Caco-2 (cell line): ENCODE measurements around the gene KREMEN2. TPM values are rescaled to one million over a fixed set of nuclear protein-coding genes. Genes with fewer than 3 reads are reported as not detected.

Source experiments
- BruUV-seq: library from RNA; stranded (reverse); fragments of 400-500 nt; replicated peaks from 2 replicates; lab custom pipeline; 2021; lab: Mats Ljungman, UMichigan
- CTCF ChIA-PET: fragments of 300-600 bp; sonication (Branson Sonifier 250); formaldehyde crosslinking; loops from one replicate; lab custom pipeline; 2022; ENCODE audit warnings: antibody characterized with exemption; lab: Charles Lee
- POLR2A ChIA-PET: fragments of 300-600 bp; sonication (Branson Sonifier 250); formaldehyde crosslinking; loops from one replicate; lab custom pipeline; 2022; ENCODE audit warnings: antibody characterized with exemption; lab: Charles Lee
- DNase-seq, 2 experiments: peaks; one replicate each; pipeline versions ENCODE4 v3.0.0 to v3.0.0-alpha.2; 2020 to 2022
- H3K27me3 ChIP-seq: replicated peaks from 2 replicates; pipeline ENCODE4 v1.6.0; 2011; ENCODE audit warnings: low read length; ENCODE audit not compliant: control insufficient read depth, insufficient read depth
- H3K36me3 ChIP-seq: 2 replicates; pipeline ENCODE4 v1.5.1; 2011; ENCODE audit warnings: low read length; ENCODE audit not compliant: control insufficient read depth, insufficient read depth
- H3K4me1 ChIP-seq: fragments of 250-450 bp; sonication (Bioruptor Pico); 2 replicates; pipeline ENCODE4 v1.5.1; 2020; ENCODE audit warnings: mild to moderate bottlenecking
- H3K4me3 ChIP-seq: 2 replicates; pipeline ENCODE4 v1.5.1; 2011; ENCODE audit warnings: low read depth, mild to moderate bottlenecking, control low read depth, low read length
- H3K9me3 ChIP-seq: fragments of 250-450 bp; sonication (Bioruptor Pico); 2 replicates; pipeline ENCODE4 v1.5.1; 2020; ENCODE audit warnings: mild to moderate bottlenecking, moderate library complexity
- H3K27ac Mint-ChIP-seq: one replicate; pipeline ENCODE4 v1.8.0; 2022; ENCODE audit warnings: mixed read lengths; ENCODE audit not compliant: unreplicated experiment
- H3K27me3 Mint-ChIP-seq: one replicate; pipeline ENCODE4 v1.8.0; 2022; ENCODE audit warnings: mixed read lengths; ENCODE audit not compliant: insufficient read depth, unreplicated experiment
- H3K36me3 Mint-ChIP-seq: one replicate; pipeline ENCODE4 v1.8.0; 2022; ENCODE audit warnings: mild to moderate bottlenecking, mixed read lengths; ENCODE audit not compliant: insufficient read depth, unreplicated experiment
- H3K4me1 Mint-ChIP-seq: one replicate; pipeline ENCODE4 v1.8.0; 2022; ENCODE audit warnings: low read depth, mixed read lengths; ENCODE audit not compliant: unreplicated experiment
- H3K4me3 Mint-ChIP-seq: one replicate; pipeline ENCODE4 v1.8.0; 2022; ENCODE audit warnings: mild to moderate bottlenecking, moderate library complexity, mixed read lengths; ENCODE audit not compliant: unreplicated experiment
- H3K9me3 Mint-ChIP-seq: one replicate; pipeline ENCODE4 v1.8.0; 2022; ENCODE audit warnings: mixed read lengths; ENCODE audit not compliant: unreplicated experiment
- CTCF ChIP-seq, 2 experiments: fragments of 200-600 bp in 1 of 2; IDR thresholded peaks; 1 replicate in 1 of 2; 2 replicates in 1 of 2; pipeline versions ENCODE4 v1.5.1 to v1.8.0; 2011 to 2022; ENCODE audit warnings: antibody characterized with exemption in 1 of 2, control low read depth in 1 of 2, inconsistent platforms in 1 of 2, low read depth in 1 of 2, low read length in 1 of 2, mild to moderate bottlenecking in 1 of 2, moderate library complexity in 1 of 2; ENCODE audit not compliant: insufficient read depth in 1 of 2, severe bottlenecking in 1 of 2, unreplicated experiment in 1 of 2
- intact Hi-C: fragments of 100-400 bp; cut with micrococcal nuclease; formaldehyde crosslinking; loops from one replicate; pipeline ENCODE4 v1.10.0; 2022; ENCODE audit not compliant: unreplicated experiment
- total RNA-seq: library from RNA; stranded (reverse); gene quantifications from 2 replicates; pipeline ENCODE4 v1.2.3, GENCODE V29; 2022

Gene KREMEN2
- total RNA-seq, 1 experiment from 2014 or later = 2.2 TPM

- POLR2A ChIA-PET = no interaction called here
- TF ChIP-seq CTCF (IDR thresholded peaks at IDR 0.05; ENCODE audit: insufficient read depth in 1 of 2, low read depth in 1 of 2, low read length in 1 of 2, severe bottlenecking in 1 of 2, unreplicated experiment in 1 of 2) = no peak
These were observed 6.5 kb downstream of the KREMEN2 start for GRCh38 chr16:2970563-2970962.

GRCh38 chr16:2971134-2971984 is 7.3 kb downstream of the KREMEN2 start:
- H3K27me3 Mint-ChIP-seq = no peaks in the 10 kb centered on the region
- H3K9me3 ChIP-seq = no peaks in the 10 kb centered on the region
- no TSS peak for BruUV-seq
- intact Hi-C loops = no loop called here
- POLR2A ChIA-PET = no interaction called here
- H3K9me3 Mint-ChIP-seq = no peaks in the 10 kb centered on the region
- no peak overlapping the region for H3K4me3 ChIP-seq
- H3K36me3 ChIP-seq = no peaks in the 10 kb centered on the region
- H3K4me3 Mint-ChIP-seq = peak overlapping the region; percentile 64
- peak overlapping the region; percentile 31 for H3K27ac Mint-ChIP-seq
- no peaks in the 10 kb centered on the region for H3K4me1 Mint-ChIP-seq
- CTCF ChIA-PET = interaction anchor here (0.7 kb wide), 1 partner anchor 42 kb away, joined by 3 read pairs; no protein-coding TSS in a partner anchor
- TF ChIP-seq CTCF (IDR thresholded peaks at IDR 0.05; ENCODE audit: insufficient read depth in 1 of 2, low read depth in 1 of 2, low read length in 1 of 2, severe bottlenecking in 1 of 2, unreplicated experiment in 1 of 2) = no peak
- DNase-seq = peak in 1 of 2 experiments; percentile 36
- H3K36me3 Mint-ChIP-seq = peaks cover 47% of the 10 kb centered on the region
- peaks cover 11% of the 10 kb centered on the region for H3K4me1 ChIP-seq
- no peaks in the 10 kb centered on the region for H3K27me3 ChIP-seq

More at GRCh38 chr16:2970563-2970962, 6.5 kb downstream of the KREMEN2 start:
- BruUV-seq = no TSS peak
- Histone ChIP-seq H3K27me3 (no peaks in the 10 kb centered on the region), H3K4me3 (peak overlapping the region; percentile 82), H3K4me1 (peaks cover 11% of the 10 kb centered on the region), H3K9me3 (no peaks in the 10 kb centered on the region), H3K36me3 (no peaks in the 10 kb centered on the region)
- CTCF ChIA-PET = interaction anchor here (0.6 to 1.5 kb wide), 7 partner anchors 9 to 165 kb away, joined by 3 to 10 read pairs (median 4); partner anchors contain the start of gene PKMYT1
- Mint-ChIP-seq H3K4me3 (peak overlapping the region; percentile 64), H3K27me3 (no peaks in the 10 kb centered on the region), H3K9me3 (no peaks in the 10 kb centered on the region), H3K4me1 (no peaks in the 10 kb centered on the region), H3K27ac (no peak overlapping the region), H3K36me3 (peaks cover 41% of the 10 kb centered on the region)
- peak in 1 of 2 experiments; percentile 32 for DNase-seq
- intact Hi-C loops = no loop called here

DNA sequence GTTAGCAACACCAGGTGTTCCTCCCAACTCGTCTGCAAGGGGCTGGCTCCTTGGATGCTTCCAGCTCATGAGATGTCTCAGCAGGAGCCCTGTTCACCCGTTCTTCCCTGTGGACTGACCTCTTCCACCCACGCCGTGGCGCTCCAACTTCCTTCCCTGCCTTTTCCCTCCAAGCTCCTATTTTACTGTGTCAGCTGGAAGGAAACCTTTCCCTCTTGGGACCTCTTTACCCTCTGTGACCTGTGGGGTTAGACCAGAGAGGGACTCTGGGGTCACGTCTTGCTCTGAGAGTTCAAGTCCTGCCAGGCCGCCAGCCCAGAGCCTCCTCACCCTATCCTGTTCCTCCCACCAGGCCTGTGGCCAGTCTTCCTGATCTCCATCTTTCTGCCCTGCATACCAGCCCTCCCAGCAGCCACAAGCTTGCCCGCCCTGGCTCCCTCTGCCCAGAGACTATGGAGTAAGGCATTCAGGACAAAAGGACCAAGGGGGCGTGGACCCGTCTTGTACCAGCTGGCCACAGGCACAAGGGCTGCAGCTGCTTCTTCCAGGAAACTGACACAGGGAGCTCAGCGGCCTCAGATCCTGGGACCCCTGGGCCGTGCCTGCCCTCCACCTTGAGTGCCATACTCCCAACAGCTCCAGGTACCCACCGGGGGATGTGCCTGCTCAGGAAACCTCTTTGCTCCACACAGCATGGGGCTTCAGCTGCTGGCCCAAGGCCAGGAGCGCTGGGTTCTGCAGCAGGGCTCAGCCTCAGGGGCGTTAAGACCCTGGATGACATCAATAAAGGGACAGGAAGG is 8.1 kb downstream of the KREMEN2 start:
- BruUV-seq = no TSS peak
- H3K4me3 Mint-ChIP-seq = no peak overlapping the region
- CTCF ChIA-PET = interaction anchor here (0.7 kb wide), 1 partner anchor 43 kb away, joined by 3 read pairs; no protein-coding TSS in a partner anchor

More for the DNA sequence above, 8.1 kb downstream of the KREMEN2 start:
- Mint-ChIP-seq H3K27me3 (no peaks in the 10 kb centered on the region), H3K27ac (peak overlapping the region; percentile 31), H3K36me3 (peaks cover 47% of the 10 kb centered on the region), H3K9me3 (no peaks in the 10 kb centered on the region), H3K4me1 (no peaks in the 10 kb centered on the region)
- Histone ChIP-seq H3K27me3 (no peaks in the 10 kb centered on the region), H3K4me3 (no peak overlapping the region), H3K4me1 (peaks cover 11% of the 10 kb centered on the region), H3K36me3 (no peaks in the 10 kb centered on the region; the same call in 1 of the 2 replicates), H3K9me3 (no peaks in the 10 kb centered on the region)
- intact Hi-C loops = no loop called here
- DNase-seq = no peak
- TF ChIP-seq CTCF (IDR thresholded peaks at IDR 0.05; ENCODE audit: insufficient read depth in 1 of 2, low read depth in 1 of 2, low read length in 1 of 2, severe bottlenecking in 1 of 2, unreplicated experiment in 1 of 2) = no peak
- POLR2A ChIA-PET = no interaction called here
